Measurements from ENCODE around the gene TANGO2.

The TANGO2 gene

DNA sequence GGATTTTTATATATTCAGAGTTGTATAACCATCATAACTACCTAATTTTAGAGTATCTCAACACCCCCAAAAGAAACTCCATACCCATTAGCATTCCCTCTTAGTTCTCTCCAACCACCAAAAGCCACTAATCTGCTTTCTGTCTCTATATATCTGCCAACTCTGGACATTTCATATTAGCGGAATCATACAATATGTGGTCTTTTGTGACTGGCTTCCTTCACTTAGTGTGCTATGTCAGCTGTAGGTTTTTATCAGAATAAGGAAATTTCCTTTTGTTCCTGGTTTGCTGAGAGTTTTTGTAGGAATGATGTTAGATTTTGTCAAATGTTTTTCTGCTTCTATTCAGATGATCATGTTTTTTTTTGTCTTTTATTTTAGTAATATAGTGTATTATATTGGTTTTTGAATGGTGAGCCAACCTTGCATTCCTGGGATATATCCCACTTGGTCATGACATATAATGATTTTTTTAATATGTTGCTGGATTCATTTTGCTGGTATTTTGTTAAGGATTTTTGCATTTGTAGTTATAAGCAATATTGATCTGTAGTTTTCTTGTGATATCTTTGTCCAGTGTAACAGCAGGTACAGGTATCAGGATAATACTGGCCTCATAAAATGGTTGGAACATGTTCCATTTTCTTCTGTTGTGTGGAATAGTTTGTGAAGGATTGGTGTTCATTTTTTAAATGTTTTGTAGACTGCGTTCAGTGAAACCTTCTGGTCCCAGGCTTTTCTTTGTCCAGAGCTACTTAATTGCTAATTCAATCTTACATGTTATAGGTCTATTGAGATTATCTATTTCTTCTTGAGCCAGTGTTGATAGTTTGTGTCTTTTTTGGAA is 75.9 kb downstream of the TANGO2 start:
- in situ Hi-C loops (cut with MboI; ENCODE audit: low sequenced_read_pairs) = no loop called here

DNA sequence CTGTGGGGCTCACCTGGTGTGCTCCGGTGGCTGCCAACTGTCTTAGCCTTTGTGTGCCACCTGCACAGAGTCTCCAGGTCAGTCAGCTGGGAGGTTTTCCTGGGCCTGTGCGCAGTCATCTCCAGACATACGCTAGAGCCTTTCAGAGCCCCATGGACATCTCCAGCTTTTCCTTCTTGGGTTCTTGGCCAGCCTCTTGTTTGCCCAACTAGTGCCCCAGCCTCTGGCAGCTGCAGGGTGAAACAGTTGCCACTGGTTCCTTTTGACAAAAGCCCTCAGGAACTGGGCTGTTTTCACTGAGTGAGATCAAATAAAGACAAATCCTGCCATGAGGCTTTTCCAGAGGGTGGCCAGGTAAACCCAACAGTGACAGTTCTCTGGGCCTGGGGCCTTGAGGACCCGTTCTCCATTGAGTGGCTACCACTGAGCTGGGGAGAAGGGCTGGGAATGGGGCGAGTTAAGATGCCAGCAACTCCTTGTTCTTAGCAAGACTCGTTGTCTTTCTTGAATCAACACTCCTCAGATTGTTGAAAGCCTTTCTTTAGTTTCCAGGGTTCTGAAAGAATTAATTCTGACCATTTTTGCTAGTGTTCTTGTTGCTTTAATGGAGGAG is 78.3 kb downstream of the TANGO2 start:
- in situ Hi-C loops (cut with MboI; ENCODE audit: low sequenced_read_pairs) = no loop called here

DNA sequence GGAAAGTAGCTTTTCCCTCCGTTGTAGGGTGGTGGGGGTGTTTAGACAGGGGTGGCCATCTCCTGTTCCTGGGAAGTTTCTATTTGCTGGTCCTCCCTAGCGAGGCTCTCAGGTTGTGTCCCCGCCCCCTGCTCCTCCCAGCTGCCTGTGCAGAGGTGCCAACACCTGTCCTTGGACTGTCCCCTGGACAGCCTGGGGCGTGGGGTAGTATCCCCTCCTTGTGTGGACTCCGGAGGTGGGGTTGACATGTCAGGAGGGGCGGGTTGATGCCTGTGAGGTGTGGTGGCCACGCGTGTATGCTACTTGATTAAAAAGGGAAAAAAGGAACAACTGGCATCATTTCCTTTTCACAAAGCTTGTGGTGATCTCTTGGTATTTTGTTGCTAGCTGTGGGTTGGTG is 80.7 kb downstream of the TANGO2 start:
- in situ Hi-C loops (cut with MboI; ENCODE audit: low sequenced_read_pairs) = no loop called here

- in situ Hi-C loops (cut with MboI; ENCODE audit: low sequenced_read_pairs) = no loop called here
Measured at GRCh38 chr22:20102203-20102780, 81.4 kb downstream of the TANGO2 start.

GRCh38 chr22:20105456-20106204 is 84.7 kb downstream of the TANGO2 start:
- in situ Hi-C loops (cut with MboI; ENCODE audit: low sequenced_read_pairs) = no loop called here

- in situ Hi-C loops (cut with MboI; ENCODE audit: low sequenced_read_pairs) = no loop called here
Measured at GRCh38 chr22:20106205-20106848, 85.4 kb downstream of the TANGO2 start.

DNA sequence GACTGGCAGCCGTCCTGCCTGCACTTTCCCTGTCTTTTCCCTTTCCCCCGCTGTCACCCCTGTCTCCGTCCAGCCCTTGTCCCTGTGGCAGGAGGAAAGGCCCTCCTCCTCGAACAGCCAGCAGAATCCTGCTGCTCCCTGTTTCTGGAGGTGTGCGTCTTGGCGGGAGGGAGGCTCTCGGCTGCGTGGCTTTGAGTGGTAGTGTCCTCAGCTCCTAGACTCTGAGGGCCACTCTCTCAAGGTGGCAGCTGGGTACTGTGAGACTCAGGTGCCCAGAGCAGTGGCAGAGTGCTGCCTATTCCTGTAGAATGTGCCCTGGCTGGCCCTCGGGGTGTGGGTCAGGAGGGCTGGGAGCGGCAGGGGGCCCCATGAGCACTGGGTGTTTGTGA is 85.9 kb downstream of the TANGO2 start:
- in situ Hi-C loops (cut with MboI; ENCODE audit: low sequenced_read_pairs) = no loop called here

- in situ Hi-C loops (cut with MboI; ENCODE audit: low sequenced_read_pairs) = no loop called here
Measured at GRCh38 chr22:20107471-20107901, 86.6 kb downstream of the TANGO2 start.

- in situ Hi-C loops (cut with MboI; ENCODE audit: low sequenced_read_pairs) = no loop called here
Measured at GRCh38 chr22:20107951-20108756, 87.2 kb downstream of the TANGO2 start.

- in situ Hi-C loops (cut with MboI; ENCODE audit: low sequenced_read_pairs) = no loop called here
Measured at GRCh38 chr22:20108757-20109230, 87.9 kb downstream of the TANGO2 start.

DNA sequence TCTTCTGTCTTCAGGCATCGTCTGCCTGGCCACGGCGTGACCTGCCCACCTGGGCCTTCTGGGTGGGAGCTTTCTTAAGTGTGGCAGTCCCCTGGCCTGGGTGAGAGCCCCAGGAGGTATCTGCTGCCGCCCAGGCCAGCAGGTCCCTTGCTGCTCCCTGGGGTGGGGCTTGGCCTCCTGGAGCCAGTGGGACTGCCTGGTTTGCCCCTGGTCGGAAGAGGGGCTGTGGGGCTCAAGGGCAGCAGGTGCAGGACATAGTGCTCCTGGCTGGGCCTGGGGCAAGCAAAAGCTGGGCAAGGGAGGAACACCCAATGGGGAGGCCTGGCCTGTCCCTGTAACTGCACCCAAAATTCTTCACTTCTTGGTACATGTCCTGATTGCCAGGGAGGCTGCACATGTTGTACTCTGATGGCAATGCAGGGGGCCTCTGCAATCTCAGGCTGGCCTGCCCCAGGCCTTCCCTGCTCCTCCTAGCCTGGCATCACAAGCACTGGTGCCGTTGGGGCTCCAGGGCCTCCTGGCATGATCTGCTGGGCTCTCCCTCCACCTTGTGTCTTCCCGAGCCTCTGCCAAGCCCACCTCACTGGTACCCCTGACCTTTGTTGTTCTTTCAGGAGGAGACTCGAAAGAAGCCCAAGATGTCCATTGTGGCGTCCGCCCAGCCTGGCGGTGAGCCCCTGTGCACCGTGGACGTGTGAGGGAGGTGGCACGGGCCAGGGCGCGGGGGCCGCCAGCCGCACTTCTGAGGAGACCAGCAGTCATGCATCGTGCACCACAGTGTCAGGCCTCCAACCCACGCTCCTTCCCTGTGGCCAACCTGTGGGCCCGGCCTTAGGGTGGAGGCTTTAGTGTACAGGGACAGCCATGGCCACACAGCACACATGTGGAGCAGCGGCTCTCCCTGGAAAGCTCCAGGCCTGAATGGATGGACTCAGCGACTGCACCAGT is 88.8 kb downstream of the TANGO2 start:
- in situ Hi-C loops (cut with MboI; ENCODE audit: low sequenced_read_pairs) = no loop called here

DNA sequence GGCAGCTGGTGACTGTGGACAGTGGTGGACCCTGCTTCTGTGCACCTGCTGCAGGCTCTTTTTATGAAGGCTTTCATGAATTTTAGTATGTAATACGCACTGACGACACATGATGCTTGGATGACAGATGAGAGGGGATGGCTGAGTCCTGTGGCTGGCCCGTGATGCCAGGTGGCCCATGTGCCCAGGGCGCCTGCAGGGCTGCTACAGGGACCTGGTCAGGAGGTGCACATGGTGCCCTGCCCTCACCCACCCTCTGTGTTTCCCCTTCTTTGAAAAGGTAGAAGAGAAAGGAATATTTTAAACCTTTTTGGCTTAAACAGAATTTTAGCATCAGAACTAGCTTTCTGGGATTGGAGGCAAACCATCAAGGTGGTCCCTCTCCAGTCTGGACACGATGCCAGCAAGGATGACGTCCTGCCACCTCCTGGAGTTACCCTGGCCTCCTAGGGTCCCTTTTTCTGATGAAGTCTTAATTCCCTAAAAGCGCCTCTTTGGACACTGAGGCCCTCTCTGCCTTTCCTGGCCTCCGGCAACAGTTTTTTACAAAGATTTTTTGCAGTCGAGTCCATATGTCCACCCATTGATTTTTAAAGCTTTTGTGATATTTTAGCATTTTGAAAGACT is 89.6 kb downstream of the TANGO2 start:
- in situ Hi-C loops (cut with MboI; ENCODE audit: low sequenced_read_pairs) = no loop called here

DNA sequence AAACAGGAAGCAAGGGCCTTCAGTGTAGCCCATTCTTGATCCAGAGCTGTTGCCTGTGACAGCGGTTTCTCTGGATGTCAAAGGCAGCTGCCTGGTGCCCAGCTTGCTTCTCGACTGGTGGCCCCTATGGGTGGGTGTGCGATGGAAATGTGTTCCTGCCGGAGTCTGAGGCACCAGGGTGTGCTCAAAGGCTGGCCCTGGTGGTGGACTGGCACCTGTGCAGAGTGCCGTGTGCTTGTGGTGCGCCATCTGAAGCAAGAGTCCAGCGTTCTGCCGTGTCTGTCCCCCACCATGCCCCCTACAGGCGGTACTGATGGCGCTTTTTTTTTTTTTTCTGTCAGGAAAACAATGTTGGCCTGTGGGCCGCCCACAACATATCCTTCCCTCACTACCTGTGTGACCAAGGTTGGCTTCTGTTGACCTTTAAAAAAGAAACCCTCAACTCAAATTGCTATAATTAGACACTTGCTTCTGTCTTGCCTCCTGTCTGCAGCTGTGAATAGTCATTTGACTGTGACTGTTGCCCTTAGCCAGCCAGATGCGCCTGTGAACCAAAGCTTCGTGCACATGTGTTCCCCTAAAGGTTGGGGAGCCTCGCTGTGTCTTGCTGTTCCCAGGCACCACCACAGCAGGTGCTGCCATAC is 90.3 kb downstream of the TANGO2 start:
- in situ Hi-C loops (cut with MboI; ENCODE audit: low sequenced_read_pairs) = no loop called here

DNA sequence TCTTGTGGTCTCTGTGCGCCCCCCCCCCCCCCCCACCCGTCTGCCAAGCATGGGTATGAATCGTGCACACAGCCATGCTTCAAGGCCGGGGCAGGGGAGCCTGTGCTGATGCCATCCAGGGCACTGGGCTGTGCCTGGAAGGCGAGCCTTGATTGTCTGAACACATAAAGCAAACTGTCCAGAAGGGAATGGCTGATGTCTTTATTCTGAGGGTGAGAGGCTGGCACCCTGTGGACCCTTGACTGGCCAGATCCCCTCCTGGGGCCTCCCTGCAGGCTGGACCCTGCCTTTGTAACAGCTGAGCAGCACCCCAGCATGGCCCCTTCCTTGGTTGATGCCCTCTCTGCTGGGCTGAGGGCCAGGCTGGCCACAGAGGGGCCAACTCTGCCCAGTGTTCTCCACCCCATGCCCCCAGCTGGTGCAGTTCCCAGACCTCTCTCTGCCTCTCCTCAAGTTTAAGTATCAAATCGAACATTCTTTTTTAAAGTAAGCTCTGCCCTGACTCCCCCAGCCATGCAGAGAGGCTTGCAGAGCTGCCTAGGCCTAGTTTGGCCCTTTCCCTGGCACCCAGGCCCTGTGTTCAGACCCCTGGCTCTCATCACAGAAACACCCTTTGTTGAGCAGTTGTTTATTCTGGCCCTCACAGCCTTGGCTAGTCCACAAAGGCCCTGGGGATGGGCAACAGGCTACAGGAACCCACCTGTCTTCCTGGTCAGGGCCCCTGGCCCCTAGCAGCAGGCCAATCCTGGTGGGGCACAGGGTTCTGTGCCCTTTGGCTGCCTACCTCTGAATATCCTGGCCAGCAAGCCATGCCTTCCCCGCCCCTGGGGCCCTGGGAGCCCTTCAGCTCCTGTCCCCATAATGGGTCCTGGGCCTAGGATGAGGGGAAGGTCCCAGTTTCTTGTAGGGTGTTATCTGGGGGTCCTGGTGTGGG is 91.0 kb downstream of the TANGO2 start:
- in situ Hi-C loops (cut with MboI; ENCODE audit: low sequenced_read_pairs) = no loop called here

DNA sequence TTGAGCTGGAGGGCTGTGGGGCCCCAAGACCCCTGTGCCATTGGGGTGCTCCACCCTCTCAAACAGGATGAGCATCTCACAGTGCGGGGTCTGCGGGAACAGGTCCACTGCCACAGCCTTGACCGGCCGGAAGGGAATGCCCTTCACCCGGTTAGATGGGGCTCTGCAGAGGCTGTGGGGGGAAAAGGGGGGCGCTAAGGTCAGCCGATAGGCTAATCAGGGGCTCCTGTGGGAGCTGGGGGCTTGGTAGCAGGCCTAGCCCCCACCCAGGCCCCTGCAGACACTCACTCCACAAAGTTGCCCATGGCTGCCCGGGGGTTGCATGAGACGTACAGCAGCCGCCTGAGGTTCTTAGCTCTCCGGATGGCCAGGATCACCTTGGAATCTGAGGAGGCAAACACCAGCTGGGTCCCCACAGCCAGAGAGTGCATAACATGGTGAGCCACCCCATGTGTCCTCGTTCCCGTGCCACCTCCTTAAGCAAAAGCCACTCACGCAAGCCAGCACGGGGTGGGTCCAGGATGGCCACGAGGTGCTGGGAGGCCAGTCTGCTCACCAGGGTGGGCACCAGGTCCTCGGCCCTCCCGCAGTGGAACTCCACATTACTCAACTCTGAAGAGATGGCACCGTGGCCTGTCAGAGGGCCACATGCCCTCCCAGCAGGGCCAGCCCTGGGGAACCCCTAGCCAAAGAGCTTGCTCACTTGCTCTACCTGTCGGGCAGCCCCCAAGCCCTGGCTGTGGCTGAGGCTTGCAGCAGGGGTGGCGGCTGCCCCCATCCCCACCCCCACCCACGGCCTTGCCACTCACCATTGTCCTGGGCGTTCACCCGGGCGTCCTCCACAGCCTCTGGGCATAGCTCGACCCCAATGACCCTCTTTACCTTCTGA is 92.0 kb downstream of the TANGO2 start:
- in situ Hi-C loops (cut with MboI; ENCODE audit: low sequenced_read_pairs) = no loop called here
